ENCODE measurements around the gene N4BP2L2. TPM values are rescaled to one million over a fixed set of nuclear protein-coding genes. Genes with fewer than 3 reads are reported as not detected.

Gene N4BP2L2
- total and polyA plus RNA-seq, 2 donors (not counting 3 experiments of a cell fraction or from before 2014, with no cell fraction given) = 21.7 to 101 TPM

- Histone ChIP-seq H3K79me2 (ENCODE audit: control insufficient read depth, insufficient read depth, low read length) (no peaks in the 10 kb centered on the region), H3K9me1 (replicated peaks; ENCODE audit: control insufficient read depth, extremely low read depth, insufficient read depth, low read length) (no peaks in the 10 kb centered on the region), H3K9ac (replicated peaks; ENCODE audit: extremely low read depth, insufficient read depth, low read length) (no peak overlapping the region), H3K4me1 (ENCODE audit: control insufficient read depth, extremely low read depth, insufficient read depth, low read length) (peaks cover 13% of the 10 kb centered on the region), H2AFZ (ENCODE audit: low read depth, low read length) (no peak overlapping the region), H3K9me3 (replicated peaks; ENCODE audit: control insufficient read depth, insufficient read depth, low read length) (no peaks in the 10 kb centered on the region), H3K27ac (ENCODE audit: insufficient read depth, low read depth, low read length) (no peak overlapping the region), H3K36me3 (ENCODE audit: control insufficient read depth in 2 of 2, extremely low read depth in 1 of 2, insufficient read depth in 2 of 2, low read length in 2 of 2) (no peaks in the 10 kb centered on the region), H3K4me2 (ENCODE audit: insufficient read depth, low read length) (no peak overlapping the region), H3K27me3 (ENCODE audit: control insufficient read depth in 2 of 2, insufficient read depth in 2 of 2, low read length in 2 of 2) (no peaks in the 10 kb centered on the region), H3K4me3 (replicated peaks in 1 of 3; ENCODE audit: insufficient read depth in 1 of 3, low read depth in 1 of 3, low read length in 3 of 3) (no peak overlapping the region), H4K20me1 (replicated peaks; ENCODE audit: control insufficient read depth, extremely low read depth, insufficient read depth, low read length) (no peaks in the 10 kb centered on the region)
- DNase-seq (ENCODE audit: low read depth, low spot score) = no peak
- no TSS peak for BruUV-seq (replicated peaks)
- POLR2A ChIA-PET = no interaction called here
- no peak for FAIRE-seq
- CTCF ChIA-PET = no interaction called here
- TF ChIP-seq GATA2 (IDR thresholded peaks at IDR 0.05; ENCODE audit: insufficient read depth, insufficient read length, low read depth, low read length) (no peak), POLR2A (IDR thresholded peaks at IDR 0.05; ENCODE audit: low read depth, low read length) (no peak), CTCF (IDR thresholded peaks at IDR 0.05; ENCODE audit: extremely low read depth in 1 of 2, insufficient read depth in 1 of 2, low read depth in 1 of 2, low read length in 2 of 2) (no peak), MAX (IDR thresholded peaks at IDR 0.05; ENCODE audit: insufficient read depth, insufficient read length) (no peak), POLR2AphosphoS5 (IDR thresholded peaks at IDR 0.05; ENCODE audit: insufficient read depth, low read depth, low read length) (no peak), FOS (IDR thresholded peaks at IDR 0.05; ENCODE audit: borderline replicate concordance, insufficient read depth, low read length) (no peak), JUN (IDR thresholded peaks at IDR 0.05; ENCODE audit: borderline replicate concordance, insufficient read depth, insufficient read length, low read depth) (no peak), MYC (IDR thresholded peaks at IDR 0.05; ENCODE audit: low read depth, low read length) (no peak), EZH2 (IDR thresholded peaks at IDR 0.05; ENCODE audit: borderline replicate concordance, low read depth, low read length, severe bottlenecking) (no peak)
- intact Hi-C loops (cut with micrococcal nuclease) = loop anchor here (5.0 to 10.0 kb wide), 2 partner anchors 112 to 180 kb away; partner anchors contain the start of gene N4BP2L2
- dilution Hi-C loops (cut with MboI; ENCODE audit: extremely low pct_ligation_motif_present, low sequenced_read_pairs) = no loop called here
Measured at GRCh38 chr13:32425158-32425557, 113.4 kb downstream of the N4BP2L2 start.
